WTC11 (cell line): Measurements from ENCODE around the gene COQ9. TPM values are rescaled to one million over a fixed set of nuclear protein-coding genes. Genes with fewer than 3 reads are reported as not detected.

Experiments
- ATAC-seq: fragments of 200-7000 bp; cut with Tn5 transposase; 2 replicates; pipeline ENCODE4 v1.10.0; 2021; ENCODE audit warnings: mild to moderate bottlenecking, moderate library complexity
- CTCF ChIA-PET: fragments of 300-600 bp; sonication (Branson Sonifier 250); formaldehyde crosslinking; loops from one replicate; lab custom pipeline; 2021; ENCODE audit warnings: antibody characterized with exemption; lab: Charles Lee
- POLR2A ChIA-PET: fragments of 350-600 bp; sonication (Branson Sonifier 250); formaldehyde crosslinking; loops from one replicate; lab custom pipeline; 2021; ENCODE audit warnings: antibody characterized with exemption; lab: Charles Lee
- DNase-seq: peaks from one replicate; pipeline ENCODE4 v3.0.0; 2021; ENCODE audit warnings: low spot score
- H3K27ac Mint-ChIP-seq: 2 replicates; pipeline ENCODE4 v1.8.0; 2021; ENCODE audit warnings: mixed read lengths
- H3K27me3 Mint-ChIP-seq: 2 replicates; pipeline ENCODE4 v1.8.0; 2021; ENCODE audit warnings: low read depth, mild to moderate bottlenecking, moderate library complexity, mixed read lengths
- H3K36me3 Mint-ChIP-seq: 2 replicates; pipeline ENCODE4 v1.8.0; 2021; ENCODE audit warnings: mixed read lengths
- H3K4me1 Mint-ChIP-seq: 2 replicates; pipeline ENCODE4 v1.8.0; 2022; ENCODE audit warnings: mixed read lengths
- H3K4me3 Mint-ChIP-seq: 2 replicates; pipeline ENCODE4 v1.8.0; 2021; ENCODE audit warnings: mild to moderate bottlenecking, moderate library complexity, mixed read lengths
- H3K9me3 Mint-ChIP-seq: 2 replicates; pipeline ENCODE4 v1.8.0; 2021; ENCODE audit warnings: mixed read lengths
- CBFB ChIP-seq: sonication (generic); formaldehyde crosslinking; IDR thresholded peaks from 2 replicates; pipeline ENCODE4 v1.8.1; 2022; ENCODE audit warnings: mild to moderate bottlenecking, low read depth, missing genetic modification reagents
- ETV6 ChIP-seq: sonication (generic); formaldehyde crosslinking; IDR thresholded peaks from 2 replicates; pipeline ENCODE4 v1.8.1; 2022; ENCODE audit warnings: mild to moderate bottlenecking, missing genetic modification reagents
- GABPB1 ChIP-seq: sonication (generic); formaldehyde crosslinking; IDR thresholded peaks from 2 replicates; pipeline ENCODE4 v1.8.1; 2023; ENCODE audit warnings: mild to moderate bottlenecking, missing genetic modification reagents
- KAT7 ChIP-seq: sonication (generic); formaldehyde crosslinking; IDR thresholded peaks from 2 replicates; pipeline ENCODE4 v1.8.1; 2023; ENCODE audit warnings: missing genetic modification reagents, mild to moderate bottlenecking, borderline replicate concordance
- NFATC4 ChIP-seq: fragments of 250-450 bp; sonication (Bioruptor Pico); IDR thresholded peaks from 2 replicates; pipeline ENCODE4 v1.9.0; 2021; ENCODE audit warnings: mild to moderate bottlenecking
- NR1H2 ChIP-seq: sonication (generic); formaldehyde crosslinking; IDR thresholded peaks from 2 replicates; pipeline ENCODE4 v1.9.0; 2021; ENCODE audit warnings: mild to moderate bottlenecking, moderate library complexity, missing genetic modification reagents
- SMAD4 ChIP-seq: sonication (generic); formaldehyde crosslinking; IDR thresholded peaks from 2 replicates; pipeline ENCODE4 v1.8.0; 2022; ENCODE audit warnings: mild to moderate bottlenecking, missing genetic modification reagents
- ZNF423 ChIP-seq: fragments of 250-450 bp; sonication (Bioruptor Pico); IDR thresholded peaks from 2 replicates; pipeline ENCODE4 v2.1.2; 2022; ENCODE audit warnings: mild to moderate bottlenecking, moderate library complexity
- total RNA-seq: library from RNA; stranded (reverse); gene quantifications from 3 replicates; pipeline ENCODE4 v1.2.3, GENCODE V29; 2021
- TF ChIP-seq, protein P1 (sequence below): fragments of 250-450 bp; sonication (Bioruptor Pico); IDR thresholded peaks from 2 replicates; pipeline ENCODE4 v1.9.0; 2021; ENCODE audit warnings: mild to moderate bottlenecking
- TF ChIP-seq, protein P2 (sequence below): sonication (generic); formaldehyde crosslinking; IDR thresholded peaks from 2 replicates; pipeline ENCODE4 v1.8.0; 2022; ENCODE audit warnings: mild to moderate bottlenecking, missing genetic modification reagents
- TF ChIP-seq, protein P3 (sequence below): sonication (generic); formaldehyde crosslinking; IDR thresholded peaks from 2 replicates; pipeline ENCODE4 v1.8.1; 2023; ENCODE audit warnings: mild to moderate bottlenecking, missing genetic modification reagents
- TF ChIP-seq, protein P4 (sequence below): sonication (generic); formaldehyde crosslinking; conservative IDR thresholded peaks from 2 replicates; pipeline ENCODE4 v1.8.1; 2023; ENCODE audit warnings: mild to moderate bottlenecking, low read depth, missing genetic modification reagents, moderate library complexity
- TF ChIP-seq, protein P5 (sequence below): sonication (generic); formaldehyde crosslinking; IDR thresholded peaks from 2 replicates; pipeline ENCODE4 v1.8.0; 2023; ENCODE audit warnings: missing genetic modification reagents, mild to moderate bottlenecking, borderline replicate concordance
- TF ChIP-seq, protein P6 (sequence below): sonication (generic); formaldehyde crosslinking; IDR thresholded peaks from 2 replicates; pipeline ENCODE4 v1.8.1; 2022; ENCODE audit warnings: mild to moderate bottlenecking, moderate library complexity, missing genetic modification reagents
- TF ChIP-seq, protein P7 (sequence below): fragments of 200-600 bp; IDR thresholded peaks from 2 replicates; pipeline ENCODE4 v1.8.0; 2022; ENCODE audit warnings: antibody characterized with exemption

COQ9 gene
- total RNA-seq, 1 experiment from 2014 or later, result 39.2 TPM

DNA sequence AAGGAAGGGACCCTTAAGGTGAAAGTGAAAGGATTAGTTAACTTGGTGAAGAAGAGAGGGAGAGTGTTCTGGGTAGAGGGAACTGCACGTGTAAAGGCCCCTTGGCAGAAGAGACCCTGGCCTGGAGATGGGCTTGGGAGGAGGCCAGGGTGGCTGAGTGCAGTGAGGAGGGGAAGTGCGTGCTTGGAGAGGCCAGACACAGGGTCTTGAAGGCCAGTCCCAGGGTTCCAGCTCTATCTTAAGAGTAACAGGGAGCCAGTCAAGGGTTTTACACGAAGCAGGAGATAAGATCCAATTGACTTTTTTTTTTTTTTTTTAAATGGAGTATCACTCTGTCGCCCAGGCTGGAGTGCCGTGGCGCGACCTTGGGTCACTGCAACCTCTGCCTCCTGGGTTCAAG lies 54.2 kb downstream of the COQ9 start (continued):
- TF ChIP-seq, protein P1, sequence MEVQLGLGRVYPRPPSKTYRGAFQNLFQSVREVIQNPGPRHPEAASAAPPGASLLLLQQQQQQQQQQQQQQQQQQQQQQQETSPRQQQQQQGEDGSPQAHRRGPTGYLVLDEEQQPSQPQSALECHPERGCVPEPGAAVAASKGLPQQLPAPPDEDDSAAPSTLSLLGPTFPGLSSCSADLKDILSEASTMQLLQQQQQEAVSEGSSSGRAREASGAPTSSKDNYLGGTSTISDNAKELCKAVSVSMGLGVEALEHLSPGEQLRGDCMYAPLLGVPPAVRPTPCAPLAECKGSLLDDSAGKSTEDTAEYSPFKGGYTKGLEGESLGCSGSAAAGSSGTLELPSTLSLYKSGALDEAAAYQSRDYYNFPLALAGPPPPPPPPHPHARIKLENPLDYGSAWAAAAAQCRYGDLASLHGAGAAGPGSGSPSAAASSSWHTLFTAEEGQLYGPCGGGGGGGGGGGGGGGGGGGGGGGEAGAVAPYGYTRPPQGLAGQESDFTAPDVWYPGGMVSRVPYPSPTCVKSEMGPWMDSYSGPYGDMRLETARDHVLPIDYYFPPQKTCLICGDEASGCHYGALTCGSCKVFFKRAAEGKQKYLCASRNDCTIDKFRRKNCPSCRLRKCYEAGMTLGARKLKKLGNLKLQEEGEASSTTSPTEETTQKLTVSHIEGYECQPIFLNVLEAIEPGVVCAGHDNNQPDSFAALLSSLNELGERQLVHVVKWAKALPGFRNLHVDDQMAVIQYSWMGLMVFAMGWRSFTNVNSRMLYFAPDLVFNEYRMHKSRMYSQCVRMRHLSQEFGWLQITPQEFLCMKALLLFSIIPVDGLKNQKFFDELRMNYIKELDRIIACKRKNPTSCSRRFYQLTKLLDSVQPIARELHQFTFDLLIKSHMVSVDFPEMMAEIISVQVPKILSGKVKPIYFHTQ (CRISPR knock-in tag), result no peak
- TF ChIP-seq CBFB (CRISPR knock-in tag) (no peak), ETV6 (CRISPR knock-in tag) (no peak)
- TF ChIP-seq, protein P2, sequence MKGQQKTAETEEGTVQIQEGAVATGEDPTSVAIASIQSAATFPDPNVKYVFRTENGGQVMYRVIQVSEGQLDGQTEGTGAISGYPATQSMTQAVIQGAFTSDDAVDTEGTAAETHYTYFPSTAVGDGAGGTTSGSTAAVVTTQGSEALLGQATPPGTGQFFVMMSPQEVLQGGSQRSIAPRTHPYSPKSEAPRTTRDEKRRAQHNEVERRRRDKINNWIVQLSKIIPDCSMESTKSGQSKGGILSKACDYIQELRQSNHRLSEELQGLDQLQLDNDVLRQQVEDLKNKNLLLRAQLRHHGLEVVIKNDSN (CRISPR knock-in tag), result no peak

DNA sequence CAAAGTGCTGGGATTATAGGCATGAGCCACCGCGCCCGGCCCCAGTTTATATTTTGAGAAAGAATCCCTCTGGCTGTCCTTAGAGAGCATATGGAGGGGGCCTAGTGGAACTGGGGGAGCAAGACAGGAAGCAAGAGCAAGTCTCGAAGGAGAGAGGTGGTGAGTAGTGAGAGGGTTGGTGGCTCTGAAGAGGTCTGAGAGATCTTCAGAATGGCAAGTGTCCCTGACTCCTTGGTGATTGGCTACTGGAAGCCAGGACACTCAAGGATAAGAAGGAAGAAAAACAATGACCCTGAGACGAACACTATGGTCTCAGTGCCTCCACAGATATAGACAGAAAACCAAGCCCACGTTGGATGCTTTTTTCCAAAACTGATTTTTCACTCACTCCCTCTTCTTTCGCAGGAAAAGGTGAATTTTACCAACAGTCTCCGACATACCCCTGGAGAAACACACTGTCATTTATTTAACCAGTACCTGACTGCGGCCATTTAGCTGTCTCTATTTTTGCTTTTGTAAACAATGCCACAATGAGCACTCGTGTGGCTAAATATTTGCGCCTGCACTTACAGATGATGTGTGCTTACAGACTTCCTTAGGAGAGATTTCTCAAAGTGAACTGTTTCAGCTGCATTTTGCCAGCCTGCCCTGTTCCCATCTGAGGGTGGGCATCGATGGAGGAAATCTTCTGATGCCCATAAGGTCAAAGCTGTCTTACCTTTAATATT lies 54.9 kb downstream of the COQ9 start:
- Mint-ChIP-seq H3K4me3 (no peak overlapping the region), H3K27ac (no peak overlapping the region), H3K9me3 (no peaks in the 10 kb centered on the region), H3K4me1 (peaks cover 11% of the 10 kb centered on the region), H3K36me3 (no peaks in the 10 kb centered on the region), H3K27me3 (no peaks in the 10 kb centered on the region)
- POLR2A ChIA-PET, result no interaction called here
- CTCF ChIA-PET, result interaction anchor here (0.5 to 1.4 kb wide), 5 partner anchors 10 to 363 kb away, joined by 3 to 6 read pairs (median 3); partner anchors contain the start of gene DOK4
- no peak for ATAC-seq
- no peak for DNase-seq
- TF ChIP-seq NR1H2 (CRISPR knock-in tag), result no peak
- TF ChIP-seq, protein P3, sequence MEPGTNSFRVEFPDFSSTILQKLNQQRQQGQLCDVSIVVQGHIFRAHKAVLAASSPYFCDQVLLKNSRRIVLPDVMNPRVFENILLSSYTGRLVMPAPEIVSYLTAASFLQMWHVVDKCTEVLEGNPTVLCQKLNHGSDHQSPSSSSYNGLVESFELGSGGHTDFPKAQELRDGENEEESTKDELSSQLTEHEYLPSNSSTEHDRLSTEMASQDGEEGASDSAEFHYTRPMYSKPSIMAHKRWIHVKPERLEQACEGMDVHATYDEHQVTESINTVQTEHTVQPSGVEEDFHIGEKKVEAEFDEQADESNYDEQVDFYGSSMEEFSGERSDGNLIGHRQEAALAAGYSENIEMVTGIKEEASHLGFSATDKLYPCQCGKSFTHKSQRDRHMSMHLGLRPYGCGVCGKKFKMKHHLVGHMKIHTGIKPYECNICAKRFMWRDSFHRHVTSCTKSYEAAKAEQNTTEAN (CRISPR knock-in tag), result no peak
- TF ChIP-seq, protein P4, sequence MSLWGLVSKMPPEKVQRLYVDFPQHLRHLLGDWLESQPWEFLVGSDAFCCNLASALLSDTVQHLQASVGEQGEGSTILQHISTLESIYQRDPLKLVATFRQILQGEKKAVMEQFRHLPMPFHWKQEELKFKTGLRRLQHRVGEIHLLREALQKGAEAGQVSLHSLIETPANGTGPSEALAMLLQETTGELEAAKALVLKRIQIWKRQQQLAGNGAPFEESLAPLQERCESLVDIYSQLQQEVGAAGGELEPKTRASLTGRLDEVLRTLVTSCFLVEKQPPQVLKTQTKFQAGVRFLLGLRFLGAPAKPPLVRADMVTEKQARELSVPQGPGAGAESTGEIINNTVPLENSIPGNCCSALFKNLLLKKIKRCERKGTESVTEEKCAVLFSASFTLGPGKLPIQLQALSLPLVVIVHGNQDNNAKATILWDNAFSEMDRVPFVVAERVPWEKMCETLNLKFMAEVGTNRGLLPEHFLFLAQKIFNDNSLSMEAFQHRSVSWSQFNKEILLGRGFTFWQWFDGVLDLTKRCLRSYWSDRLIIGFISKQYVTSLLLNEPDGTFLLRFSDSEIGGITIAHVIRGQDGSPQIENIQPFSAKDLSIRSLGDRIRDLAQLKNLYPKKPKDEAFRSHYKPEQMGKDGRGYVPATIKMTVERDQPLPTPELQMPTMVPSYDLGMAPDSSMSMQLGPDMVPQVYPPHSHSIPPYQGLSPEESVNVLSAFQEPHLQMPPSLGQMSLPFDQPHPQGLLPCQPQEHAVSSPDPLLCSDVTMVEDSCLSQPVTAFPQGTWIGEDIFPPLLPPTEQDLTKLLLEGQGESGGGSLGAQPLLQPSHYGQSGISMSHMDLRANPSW (CRISPR knock-in tag), result no peak
- TF ChIP-seq NFATC4 (CRISPR knock-in tag), result no peak
- TF ChIP-seq, protein P5, sequence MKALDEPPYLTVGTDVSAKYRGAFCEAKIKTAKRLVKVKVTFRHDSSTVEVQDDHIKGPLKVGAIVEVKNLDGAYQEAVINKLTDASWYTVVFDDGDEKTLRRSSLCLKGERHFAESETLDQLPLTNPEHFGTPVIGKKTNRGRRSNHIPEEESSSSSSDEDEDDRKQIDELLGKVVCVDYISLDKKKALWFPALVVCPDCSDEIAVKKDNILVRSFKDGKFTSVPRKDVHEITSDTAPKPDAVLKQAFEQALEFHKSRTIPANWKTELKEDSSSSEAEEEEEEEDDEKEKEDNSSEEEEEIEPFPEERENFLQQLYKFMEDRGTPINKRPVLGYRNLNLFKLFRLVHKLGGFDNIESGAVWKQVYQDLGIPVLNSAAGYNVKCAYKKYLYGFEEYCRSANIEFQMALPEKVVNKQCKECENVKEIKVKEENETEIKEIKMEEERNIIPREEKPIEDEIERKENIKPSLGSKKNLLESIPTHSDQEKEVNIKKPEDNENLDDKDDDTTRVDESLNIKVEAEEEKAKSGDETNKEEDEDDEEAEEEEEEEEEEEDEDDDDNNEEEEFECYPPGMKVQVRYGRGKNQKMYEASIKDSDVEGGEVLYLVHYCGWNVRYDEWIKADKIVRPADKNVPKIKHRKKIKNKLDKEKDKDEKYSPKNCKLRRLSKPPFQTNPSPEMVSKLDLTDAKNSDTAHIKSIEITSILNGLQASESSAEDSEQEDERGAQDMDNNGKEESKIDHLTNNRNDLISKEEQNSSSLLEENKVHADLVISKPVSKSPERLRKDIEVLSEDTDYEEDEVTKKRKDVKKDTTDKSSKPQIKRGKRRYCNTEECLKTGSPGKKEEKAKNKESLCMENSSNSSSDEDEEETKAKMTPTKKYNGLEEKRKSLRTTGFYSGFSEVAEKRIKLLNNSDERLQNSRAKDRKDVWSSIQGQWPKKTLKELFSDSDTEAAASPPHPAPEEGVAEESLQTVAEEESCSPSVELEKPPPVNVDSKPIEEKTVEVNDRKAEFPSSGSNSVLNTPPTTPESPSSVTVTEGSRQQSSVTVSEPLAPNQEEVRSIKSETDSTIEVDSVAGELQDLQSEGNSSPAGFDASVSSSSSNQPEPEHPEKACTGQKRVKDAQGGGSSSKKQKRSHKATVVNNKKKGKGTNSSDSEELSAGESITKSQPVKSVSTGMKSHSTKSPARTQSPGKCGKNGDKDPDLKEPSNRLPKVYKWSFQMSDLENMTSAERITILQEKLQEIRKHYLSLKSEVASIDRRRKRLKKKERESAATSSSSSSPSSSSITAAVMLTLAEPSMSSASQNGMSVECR (CRISPR knock-in tag), result no peak
- TF ChIP-seq, protein P6, sequence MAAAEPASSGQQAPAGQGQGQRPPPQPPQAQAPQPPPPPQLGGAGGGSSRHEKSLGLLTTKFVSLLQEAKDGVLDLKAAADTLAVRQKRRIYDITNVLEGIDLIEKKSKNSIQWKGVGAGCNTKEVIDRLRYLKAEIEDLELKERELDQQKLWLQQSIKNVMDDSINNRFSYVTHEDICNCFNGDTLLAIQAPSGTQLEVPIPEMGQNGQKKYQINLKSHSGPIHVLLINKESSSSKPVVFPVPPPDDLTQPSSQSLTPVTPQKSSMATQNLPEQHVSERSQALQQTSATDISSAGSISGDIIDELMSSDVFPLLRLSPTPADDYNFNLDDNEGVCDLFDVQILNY (CRISPR knock-in tag), result no peak
- TF ChIP-seq SMAD4 (CRISPR knock-in tag), result no peak
- TF ChIP-seq, protein P7, sequence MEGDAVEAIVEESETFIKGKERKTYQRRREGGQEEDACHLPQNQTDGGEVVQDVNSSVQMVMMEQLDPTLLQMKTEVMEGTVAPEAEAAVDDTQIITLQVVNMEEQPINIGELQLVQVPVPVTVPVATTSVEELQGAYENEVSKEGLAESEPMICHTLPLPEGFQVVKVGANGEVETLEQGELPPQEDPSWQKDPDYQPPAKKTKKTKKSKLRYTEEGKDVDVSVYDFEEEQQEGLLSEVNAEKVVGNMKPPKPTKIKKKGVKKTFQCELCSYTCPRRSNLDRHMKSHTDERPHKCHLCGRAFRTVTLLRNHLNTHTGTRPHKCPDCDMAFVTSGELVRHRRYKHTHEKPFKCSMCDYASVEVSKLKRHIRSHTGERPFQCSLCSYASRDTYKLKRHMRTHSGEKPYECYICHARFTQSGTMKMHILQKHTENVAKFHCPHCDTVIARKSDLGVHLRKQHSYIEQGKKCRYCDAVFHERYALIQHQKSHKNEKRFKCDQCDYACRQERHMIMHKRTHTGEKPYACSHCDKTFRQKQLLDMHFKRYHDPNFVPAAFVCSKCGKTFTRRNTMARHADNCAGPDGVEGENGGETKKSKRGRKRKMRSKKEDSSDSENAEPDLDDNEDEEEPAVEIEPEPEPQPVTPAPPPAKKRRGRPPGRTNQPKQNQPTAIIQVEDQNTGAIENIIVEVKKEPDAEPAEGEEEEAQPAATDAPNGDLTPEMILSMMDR, result no peak
- TF ChIP-seq, protein P1 (CRISPR knock-in tag), result no peak
- TF ChIP-seq ZNF423 (CRISPR knock-in tag), result no peak
- no peak for TF ChIP-seq KAT7 (CRISPR knock-in tag)
- TF ChIP-seq GABPB1 (CRISPR knock-in tag), result no peak
